NCI-H2196 (cell line): ENCODE results near the gene CTDSP1.

Source experiments
- DNase-seq: peaks from one replicate; lab custom pipeline; 2025; ENCODE audit not compliant: unreplicated experiment; lab: John Stamatoyannopoulos, UW

CTDSP1 gene

DNA sequence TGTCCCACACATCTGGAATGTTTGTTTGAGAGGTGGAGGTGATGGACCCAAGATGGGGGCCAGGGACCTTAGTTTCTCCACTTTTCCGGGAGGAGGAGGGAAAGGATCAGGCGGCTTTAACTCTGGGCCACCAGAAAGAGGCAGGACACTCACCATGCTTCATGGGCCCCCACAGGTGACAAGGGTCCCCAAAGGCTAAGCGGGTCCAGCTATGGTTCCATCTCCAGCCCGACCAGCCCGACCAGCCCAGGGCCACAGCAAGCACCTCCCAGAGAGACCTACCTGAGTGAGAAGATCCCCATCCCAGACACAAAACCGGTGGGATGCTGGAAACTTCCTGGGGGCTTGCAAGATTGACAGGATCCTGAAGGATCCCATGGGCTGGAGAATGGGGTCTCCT lies 16.9 kb upstream of the CTDSP1 start:
- DNase-seq = no peak

DNA sequence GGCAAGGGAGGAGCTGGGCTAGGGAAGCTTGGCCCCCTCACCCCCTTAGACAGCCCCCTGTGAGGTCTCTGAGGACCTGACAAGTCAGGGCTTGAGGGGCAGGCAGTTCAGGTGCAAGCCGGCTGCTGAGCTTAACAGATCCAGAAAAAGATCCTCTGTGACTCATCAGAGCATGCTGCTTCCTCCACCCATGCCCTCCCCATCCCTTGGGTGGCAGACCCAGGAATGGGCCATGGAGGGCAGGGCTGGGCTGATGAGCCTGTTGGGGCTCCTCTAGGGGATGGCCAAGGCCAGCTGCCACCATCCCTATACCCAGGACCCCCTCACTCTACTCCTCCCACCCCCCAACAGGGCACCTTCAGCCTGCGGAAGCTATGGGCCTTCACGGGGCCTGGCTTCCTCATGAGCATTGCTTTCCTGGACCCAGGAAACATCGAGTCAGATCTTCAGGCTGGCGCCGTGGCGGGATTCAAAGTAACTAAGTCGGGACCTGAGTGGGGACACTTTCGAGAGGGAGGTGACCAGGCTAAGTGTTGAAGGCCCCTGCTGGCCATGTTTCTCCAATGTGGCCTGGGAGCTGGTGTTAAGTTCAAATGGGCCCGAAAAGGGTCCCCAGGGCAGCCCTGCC lies 15.7 kb upstream of the CTDSP1 start:
- DNase-seq = no peak

DNA sequence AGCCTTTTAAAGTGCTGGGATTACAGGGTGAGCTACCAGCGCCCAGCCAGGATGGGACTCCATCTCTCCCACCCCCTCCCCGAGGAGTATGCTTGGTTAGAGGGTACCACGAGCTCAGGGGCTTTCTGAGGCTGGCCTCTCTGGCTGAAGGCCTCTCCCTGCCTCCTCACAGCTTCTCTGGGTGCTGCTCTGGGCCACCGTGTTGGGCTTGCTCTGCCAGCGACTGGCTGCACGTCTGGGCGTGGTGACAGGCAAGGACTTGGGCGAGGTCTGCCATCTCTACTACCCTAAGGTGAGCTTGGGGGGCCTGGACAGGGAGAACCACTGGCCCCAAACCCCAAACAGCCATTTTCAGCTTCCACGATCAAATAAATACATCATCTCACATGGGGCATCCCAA lies 14.7 kb upstream of the CTDSP1 start:
- no peak for DNase-seq

DNA sequence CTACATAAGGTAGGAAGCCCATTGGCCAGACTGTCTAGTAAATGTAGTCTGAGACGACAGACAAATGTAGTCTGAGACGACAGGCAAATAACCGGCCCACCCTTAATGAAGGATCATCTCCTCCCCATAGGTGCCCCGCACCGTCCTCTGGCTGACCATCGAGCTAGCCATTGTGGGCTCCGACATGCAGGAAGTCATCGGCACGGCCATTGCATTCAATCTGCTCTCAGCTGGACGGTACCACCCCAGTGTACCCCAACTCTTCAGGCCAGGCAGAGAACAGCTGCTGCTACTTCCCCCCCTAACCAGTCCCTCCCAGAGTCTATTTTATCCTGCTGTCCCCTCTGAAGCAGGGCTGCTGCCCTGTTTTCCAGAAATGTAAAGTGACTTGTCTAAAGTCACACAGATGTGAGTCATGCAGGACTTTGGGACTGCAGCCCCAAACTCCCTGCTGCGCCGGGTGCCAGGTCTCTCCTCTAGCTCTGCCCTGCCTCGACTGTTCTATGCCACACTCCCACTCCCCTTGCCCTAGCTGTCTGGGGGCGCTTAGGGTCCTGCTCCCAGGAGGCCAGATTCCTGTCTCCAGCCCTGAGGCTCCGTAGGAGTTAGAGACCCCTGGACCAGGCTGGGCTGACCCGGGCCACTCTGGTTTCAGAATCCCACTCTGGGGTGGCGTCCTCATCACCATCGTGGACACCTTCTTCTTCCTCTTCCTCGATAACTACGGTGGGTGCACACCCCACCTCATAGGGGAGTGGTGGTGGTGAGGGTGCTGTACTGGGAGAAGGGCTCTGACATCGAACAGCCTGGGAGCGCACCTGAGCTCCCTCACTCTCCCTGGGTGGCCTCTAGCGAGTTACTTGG lies 12.9 kb upstream of the CTDSP1 start:
- no peak for DNase-seq

DNA sequence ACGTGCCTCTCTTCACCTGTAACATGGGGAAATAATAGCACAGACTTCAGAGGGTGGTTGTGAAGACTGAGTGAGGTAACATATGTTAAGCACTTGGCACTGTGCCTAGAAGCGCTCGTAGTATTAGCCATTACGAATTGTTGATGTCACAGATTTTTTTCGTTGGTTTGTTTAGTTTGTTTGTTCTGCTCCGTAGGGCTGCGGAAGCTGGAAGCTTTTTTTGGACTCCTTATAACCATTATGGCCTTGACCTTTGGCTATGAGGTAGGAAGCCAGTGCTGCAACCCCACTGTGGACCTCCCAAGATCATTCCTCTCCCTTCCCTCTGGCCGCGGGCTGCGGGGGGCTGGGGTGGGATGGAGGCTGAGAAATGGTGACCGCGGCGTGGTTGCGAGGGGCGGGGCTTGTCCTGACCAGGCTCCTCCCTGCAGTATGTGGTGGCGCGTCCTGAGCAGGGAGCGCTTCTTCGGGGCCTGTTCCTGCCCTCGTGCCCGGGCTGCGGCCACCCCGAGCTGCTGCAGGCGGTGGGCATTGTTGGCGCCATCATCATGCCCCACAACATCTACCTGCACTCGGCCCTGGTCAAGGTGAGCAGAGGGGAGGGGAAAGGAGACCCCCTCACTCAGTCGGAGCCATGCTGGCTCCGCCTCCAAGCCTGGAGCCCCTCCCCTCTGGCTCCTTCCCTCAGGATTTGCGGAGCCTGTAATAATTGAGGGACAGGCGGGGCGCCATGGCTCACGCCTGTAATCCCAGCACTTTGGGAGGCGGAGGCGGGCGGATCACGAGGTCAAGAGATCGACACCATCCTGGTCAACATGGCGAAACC lies 12.1 kb upstream of the CTDSP1 start:
- peak; percentile 73 for DNase-seq

DNA sequence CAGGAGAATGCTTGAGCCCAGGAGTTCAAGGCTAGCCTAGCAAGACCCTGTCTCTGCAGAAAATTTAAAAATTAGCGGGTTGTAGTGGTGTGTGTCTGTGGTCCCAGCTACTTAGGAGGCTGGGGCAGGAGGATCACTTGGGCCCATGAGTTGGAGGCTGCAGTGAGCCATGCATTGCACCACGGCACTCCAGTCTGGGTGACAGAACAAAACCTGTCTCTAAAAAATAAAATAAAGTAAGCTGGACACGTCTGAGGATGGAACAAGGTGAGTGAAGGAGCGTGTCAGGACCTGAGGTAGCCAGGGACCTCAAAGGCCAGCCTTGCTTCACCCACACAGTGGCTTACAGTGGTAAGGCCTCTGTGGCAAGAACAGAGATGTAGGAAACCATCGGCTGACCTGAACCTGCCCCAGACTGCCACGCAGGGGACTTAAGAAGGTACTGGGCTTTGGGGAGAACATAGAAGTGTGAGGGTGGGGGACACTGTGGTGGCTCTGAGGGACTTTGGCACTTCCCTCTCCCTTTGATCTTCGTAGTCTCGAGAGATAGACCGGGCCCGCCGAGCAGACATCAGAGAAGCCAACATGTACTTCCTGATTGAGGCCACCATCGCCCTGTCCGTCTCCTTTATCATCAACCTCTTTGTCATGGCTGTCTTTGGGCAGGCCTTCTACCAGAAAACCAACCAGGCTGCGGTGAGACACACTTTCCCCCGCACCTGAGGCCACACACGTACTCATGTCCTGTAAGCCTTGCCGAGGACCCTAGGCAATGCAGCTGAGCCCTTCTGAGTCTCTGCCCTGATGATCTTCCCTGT lies 10.1 kb upstream of the CTDSP1 start:
- DNase-seq = no peak

DNA sequence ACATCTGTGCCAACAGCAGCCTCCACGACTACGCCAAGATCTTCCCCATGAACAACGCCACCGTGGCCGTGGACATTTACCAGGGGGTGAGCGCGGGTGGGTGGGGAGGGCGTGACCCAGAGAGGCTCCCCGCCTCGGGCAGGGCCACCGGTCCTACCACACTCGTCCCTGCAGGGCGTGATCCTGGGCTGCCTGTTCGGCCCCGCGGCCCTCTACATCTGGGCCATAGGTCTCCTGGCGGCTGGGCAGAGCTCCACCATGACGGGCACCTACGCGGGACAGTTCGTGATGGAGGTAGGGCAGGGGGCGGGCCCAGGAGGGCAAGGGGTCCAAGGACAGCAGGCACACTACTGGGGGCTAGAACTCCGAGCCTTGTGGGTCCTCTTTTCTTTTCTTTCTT lies 8.5 kb upstream of the CTDSP1 start:
- DNase-seq = no peak

DNA sequence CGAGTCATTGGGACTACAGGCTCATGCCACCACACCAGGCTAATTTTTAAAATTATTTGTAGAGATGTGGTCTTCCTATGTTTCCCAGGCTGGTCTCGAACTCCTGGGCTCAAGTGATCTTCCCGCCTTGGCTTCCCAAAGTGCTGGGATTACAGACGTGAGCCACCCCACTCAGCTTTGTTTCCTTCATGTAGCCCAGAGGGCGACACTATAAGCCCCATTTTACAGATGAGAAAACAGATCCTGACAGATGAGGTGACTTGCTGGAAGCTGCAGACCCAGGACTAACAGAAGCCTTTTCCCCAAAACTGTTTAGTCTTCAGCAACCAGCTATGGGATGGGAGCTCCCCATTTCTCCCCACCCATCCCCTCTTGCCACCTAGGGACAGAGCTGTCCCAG lies 7.2 kb upstream of the CTDSP1 start:
- no peak for DNase-seq

DNA sequence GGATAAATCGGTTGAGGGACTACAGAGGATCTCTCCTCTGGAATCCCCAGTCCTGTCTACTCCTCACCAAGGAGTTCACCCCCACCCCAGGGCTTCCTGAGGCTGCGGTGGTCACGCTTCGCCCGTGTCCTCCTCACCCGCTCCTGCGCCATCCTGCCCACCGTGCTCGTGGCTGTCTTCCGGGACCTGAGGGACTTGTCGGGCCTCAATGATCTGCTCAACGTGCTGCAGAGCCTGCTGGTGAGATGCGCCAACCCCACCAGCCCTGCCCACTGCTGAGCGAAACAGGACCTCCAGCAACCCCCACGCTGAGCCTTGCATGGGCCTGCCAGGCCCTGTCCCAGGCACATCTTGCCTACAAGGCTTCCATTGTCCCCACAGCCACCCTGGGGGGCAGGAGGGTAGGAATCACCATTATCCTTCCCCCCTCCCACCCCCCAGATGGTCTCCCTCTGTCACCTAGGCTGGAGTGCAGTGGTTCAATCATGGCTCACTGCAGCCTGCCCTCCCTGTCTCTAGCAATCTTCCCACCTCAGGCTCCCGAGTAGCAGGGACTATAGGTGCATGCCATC lies 6.7 kb upstream of the CTDSP1 start:
- DNase-seq = no peak

DNA sequence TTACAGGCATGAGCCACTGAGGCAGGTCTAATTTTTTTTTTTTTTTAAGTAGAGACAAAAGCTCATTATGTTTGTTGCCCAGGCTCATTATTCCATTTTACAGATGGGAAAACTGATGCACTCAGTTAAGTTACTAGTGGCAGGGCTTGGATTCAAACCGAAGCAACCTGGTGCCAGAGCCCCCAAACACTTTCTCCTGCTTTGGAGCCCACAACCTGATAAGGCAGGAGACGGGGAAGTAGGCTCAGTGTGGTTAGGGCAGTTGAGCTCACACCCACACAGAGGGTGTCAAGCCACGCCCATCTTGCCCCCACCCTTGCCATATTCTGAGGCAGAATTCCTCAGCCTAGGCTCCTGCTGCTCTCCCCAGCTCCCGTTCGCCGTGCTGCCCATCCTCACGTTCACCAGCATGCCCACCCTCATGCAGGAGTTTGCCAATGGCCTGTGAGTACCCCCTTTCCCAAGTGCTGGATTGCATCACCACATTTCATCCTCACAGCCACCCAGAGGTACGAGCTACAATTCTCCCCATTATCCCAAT lies 5.8 kb upstream of the CTDSP1 start:
- DNase-seq = no peak

DNA sequence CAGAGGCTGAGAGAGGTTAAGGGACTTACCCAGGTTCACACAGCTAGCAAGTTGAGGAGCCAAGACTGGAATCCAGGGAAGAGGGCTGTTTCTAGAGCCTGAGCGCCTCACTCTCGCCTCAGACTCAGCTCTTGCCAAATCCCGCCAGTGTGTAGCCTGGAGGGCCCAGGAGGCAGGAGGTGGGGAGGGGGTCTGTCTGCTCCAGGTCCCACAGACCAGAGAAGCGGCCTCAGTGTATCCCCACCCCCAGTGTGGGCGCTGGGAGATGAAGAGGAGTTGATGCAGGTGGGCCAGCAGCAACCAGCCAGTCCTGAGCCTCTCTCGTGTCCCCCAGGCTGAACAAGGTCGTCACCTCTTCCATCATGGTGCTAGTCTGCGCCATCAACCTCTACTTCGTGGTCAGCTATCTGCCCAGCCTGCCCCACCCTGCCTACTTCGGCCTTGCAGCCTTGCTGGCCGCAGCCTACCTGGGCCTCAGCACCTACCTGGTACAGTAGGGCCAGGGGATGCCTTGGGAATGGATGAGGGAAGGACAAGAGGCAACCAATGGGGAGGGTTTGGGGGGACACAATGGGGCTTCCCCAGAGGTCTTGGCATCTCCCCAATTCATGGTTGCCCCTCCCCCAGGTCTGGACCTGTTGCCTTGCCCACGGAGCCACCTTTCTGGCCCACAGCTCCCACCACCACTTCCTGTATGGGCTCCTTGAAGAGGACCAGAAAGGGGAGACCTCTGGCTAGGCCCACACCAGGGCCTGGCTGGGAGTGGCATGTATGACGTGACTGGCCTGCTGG lies 5.2 kb upstream of the CTDSP1 start:
- DNase-seq = no peak

DNA sequence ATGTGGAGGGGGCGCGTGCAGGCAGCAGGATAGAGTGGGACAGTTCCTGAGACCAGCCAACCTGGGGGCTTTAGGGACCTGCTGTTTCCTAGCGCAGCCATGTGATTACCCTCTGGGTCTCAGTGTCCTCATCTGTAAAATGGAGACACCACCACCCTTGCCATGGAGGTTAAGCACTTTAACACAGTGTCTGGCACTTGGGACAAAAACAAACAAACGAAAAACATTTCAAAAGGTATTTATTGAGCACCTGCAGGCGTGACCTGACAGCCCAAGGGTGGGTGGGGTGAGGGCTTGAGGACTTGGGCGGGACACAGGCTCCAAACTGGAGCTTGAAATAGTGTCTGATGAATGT lies 4.6 kb upstream of the CTDSP1 start:
- no peak for DNase-seq

DNA sequence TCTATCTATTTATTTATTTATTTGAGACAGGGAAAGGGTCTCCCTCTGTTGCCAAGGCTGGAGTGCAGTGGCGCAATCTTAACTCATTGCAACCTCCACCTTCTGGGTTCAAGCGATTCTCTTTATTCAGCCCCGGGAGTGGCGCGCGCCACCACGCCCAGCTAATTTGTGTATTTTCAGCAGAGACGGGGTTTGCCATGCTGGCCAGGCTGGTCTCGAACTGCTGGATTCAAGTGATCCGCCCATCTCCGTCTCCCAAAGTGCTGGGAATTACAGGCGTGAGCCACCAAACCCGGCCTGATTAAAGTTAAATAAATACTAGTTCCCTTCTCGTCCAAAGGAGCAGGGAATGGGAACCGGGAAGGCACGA lies 4.2 kb upstream of the CTDSP1 start:
- DNase-seq = no peak

DNA sequence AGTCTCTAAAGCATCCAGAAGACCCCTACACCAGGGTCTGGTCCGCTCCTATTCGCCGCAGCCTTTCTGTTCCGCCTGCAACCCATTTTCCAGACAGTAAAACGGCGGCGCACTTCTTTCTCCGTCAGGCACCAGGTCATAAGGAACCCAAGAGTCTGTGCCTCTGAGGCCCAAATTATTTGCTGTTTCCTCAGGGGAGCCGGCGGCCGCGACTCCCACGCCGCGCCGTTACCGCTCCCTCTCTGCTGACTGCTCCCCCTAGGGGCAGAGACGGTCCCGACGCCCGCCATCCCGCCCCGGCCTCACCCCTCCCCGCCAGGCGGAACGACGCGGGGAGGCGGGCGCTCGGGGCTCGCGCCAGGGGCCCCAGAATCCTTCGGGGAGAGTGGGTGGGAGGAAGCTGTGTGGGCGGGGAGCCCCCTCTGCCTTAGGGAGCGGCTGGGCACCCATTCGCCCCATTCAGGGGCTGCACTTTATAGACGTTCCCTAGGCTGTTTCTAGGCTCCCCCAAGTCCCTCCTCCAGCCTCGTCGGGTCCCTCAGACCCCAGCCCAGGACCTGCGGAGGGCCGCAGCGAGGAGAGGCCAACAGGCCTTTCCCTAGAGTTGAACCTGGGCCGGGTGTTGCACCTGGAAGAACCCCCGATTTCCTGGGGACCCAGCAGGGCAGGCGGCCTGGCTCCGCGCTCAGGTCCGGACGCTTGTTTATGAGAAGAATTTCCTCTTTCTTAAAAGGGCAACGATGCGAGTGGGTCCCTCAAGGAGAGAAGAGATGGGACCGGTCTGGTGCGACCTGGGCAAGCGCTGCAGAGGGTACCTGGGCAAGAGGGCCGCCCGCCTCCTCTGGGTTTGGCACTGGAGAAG lies 3.6 kb upstream of the CTDSP1 start:
- peak; percentile 95 for DNase-seq

DNA sequence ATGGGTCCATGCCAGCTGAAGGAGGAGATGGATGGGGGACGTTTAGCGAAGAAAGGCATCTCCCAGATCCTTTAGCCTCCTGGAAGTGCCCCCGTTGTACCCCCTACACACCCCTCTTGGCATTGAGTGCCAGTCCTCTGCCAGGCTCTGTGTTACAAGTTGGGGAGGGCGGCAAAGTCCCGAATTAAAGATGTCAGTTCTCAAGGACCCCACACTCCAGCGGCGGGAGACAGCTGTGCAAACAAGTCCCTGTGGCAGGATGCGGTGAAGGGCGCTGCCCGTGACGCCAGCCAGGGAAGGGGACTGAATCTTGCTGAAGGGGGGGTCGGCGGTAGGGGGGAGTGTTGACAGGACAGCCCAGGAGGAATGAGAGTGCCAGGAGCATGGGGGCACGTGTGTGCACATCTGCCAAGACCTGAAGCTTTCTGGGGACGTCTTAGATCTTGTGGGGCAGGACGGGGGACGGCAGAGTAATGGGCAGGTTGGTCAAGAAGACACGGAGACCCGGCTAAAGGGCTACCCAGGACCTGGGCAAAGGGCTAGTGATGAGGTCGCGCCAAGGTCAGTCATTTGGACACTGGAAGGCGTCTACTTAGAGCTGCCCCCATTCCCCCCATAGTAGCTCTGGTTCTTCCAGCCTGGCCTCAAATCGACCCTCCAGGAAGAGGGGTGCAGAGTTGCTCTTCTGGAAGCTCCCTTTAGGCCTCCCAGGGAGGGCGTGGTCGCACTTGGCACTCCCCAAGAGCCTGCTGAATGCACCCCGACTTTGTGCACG lies 2.8 kb upstream of the CTDSP1 start:
- peak; percentile 75 for DNase-seq

DNA sequence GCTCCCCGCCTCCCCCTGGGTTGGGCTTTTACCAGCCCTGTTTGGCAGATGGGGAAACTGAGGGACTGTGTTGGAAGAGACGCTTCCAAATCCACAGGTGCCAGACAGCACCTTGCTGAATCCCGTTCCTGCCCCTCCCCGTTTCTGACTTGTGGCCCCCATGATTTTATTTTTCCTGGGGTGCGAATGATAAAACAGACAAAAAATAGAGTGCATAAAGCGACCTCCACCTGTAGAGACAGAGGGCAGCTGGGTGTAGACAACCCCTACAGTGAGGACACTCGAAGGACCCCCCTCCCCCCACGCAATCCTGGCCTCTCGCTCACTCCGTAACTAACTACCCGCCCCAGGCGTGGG lies 2.2 kb upstream of the CTDSP1 start:
- DNase-seq = no peak

DNA sequence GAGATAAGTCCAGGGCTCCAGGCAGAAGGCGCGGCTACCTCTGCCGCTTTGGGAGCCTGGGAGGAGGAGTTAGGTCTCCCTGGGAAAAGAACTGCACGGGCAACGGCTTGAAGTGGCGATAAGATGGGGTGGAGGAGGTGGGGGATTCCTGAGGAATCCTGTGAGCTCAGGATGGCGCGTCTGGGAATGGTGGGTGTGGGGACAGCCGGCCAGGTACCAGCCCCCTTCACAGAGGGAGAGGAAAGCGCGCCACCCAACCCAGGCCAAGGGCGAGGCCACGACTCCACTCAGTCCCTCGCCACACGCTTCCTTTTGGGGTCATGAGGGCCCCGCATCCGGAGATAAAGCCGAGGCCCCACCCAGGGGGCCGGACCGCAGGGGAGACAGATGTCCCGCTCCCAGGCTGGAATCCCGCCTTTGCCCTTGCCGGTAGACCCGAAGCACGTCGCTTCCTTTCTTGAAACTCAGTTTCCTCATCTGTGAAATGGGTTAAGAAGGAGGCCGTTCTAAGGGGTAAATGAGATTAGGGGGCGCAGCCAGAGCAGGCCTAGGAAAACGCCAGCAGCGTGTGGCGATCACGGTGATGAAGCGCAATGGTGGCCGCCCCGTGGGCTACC lies 1.7 kb upstream of the CTDSP1 start:
- peak; percentile 75 for DNase-seq
